AG09309 (cell line): ENCODE measurements around the gene OR2G6.
"Not testable (repeated sequence)": the region's sequence is repeated elsewhere in the genome, so short reads cannot be mapped to it uniquely, and the experiment has no call there.

Experiments used
- DNase-seq: peaks from one replicate; pipeline ENCODE4 v3.0.0-alpha.2; 2010; ENCODE audit warnings: low read depth
- H3K4me3 ChIP-seq: 2 replicates; pipeline ENCODE4 v1.5.1; 2011; ENCODE audit warnings: mild to moderate bottlenecking, low read depth, low read length, moderate library complexity; ENCODE audit not compliant: control insufficient read depth
- CTCF ChIP-seq: IDR thresholded peaks from 2 replicates; pipeline ENCODE4 v1.5.1; 2011; ENCODE audit warnings: mild to moderate bottlenecking, low read depth, low read length, inconsistent platforms; ENCODE audit not compliant: insufficient read depth, control insufficient read depth; ENCODE audit errors: missing control alignments

Gene OR2G6

GRCh38 chr1:248507773-248508172 lies at the start of gene OR2G6:
TSS of gene OR2G6 (plus strand) at chr1:248508073. CDS start at chr1:248521647, 13,574 bp downstream.
- not testable (repeated sequence) for DNase-seq, H3K4me3 ChIP-seq

GRCh38 chr1:248459117-248459516 lies 48.8 kb upstream of the OR2G6 start:
- DNase-seq, H3K4me3 ChIP-seq: not testable (repeated sequence)

DNA sequence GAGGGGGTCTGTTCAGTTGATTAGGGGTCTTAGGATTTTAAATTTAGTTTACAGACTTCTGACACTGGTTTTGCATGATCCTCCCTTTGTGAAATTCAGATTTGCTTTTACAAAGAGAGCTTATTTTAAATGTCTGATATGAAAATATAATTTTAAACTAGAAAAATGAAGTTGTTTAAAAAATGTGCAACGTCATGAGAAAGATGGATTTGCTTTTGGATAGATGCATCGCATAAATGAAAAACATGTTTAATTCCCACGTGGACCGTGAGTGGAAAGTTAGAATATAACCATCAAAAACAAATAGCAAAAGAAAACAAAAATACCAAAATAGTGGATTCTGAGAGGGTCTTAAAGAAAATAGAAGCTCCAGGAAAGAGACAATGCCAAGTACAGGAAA lies 36.7 kb upstream of the OR2G6 start:
- no peak overlapping the region for H3K4me3 ChIP-seq
- no peak for TF ChIP-seq CTCF
- no peak for DNase-seq

GRCh38 chr1:248472111-248472510 lies 35.8 kb upstream of the OR2G6 start:
- DNase-seq, H3K4me3 ChIP-seq: not testable (repeated sequence)

GRCh38 chr1:248473051-248473450 lies 34.8 kb upstream of the OR2G6 start, which contains the start of gene OR2T3:
TSS of gene OR2T3 (plus strand) at chr1:248473351. CDS start at chr1:248473351, 0 bp downstream.
- not testable (repeated sequence) for H3K4me3 ChIP-seq, DNase-seq

GRCh38 chr1:248475660-248476059 lies 32.2 kb upstream of the OR2G6 start:
- not testable (repeated sequence) for DNase-seq, H3K4me3 ChIP-seq

GRCh38 chr1:248481686-248482579 lies 25.9 kb upstream of the OR2G6 start:
- not testable (repeated sequence) for H3K4me3 ChIP-seq, DNase-seq

DNA sequence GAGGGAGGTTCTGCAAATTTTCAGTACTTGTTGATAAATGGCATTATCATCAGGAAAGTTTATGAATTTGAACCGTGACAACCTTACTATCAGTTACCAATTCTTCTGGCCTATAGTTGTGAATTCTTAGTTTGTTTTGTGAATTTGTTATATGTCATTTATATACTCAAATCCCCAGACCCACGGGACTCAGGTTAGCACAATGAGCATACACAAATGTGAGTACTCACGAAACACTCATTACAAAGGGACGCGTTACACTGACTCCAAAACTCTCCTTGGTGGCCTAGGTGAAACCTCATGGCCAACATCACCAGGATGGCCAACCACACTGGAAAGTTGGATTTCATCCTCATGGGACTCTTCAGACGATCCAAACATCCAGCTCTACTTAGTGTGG lies 19.6 kb upstream of the OR2G6 start, which contains the start of gene OR2T5:
OR2T5 (plus strand) TSS at position 301 of the 400 bp plus-strand sequence; CDS start at position 301, 0 bp downstream.
- not testable (repeated sequence) for H3K4me3 ChIP-seq, DNase-seq

GRCh38 chr1:248496661-248497060 lies 11.2 kb upstream of the OR2G6 start:
- not testable (repeated sequence) for DNase-seq, H3K4me3 ChIP-seq

DNA sequence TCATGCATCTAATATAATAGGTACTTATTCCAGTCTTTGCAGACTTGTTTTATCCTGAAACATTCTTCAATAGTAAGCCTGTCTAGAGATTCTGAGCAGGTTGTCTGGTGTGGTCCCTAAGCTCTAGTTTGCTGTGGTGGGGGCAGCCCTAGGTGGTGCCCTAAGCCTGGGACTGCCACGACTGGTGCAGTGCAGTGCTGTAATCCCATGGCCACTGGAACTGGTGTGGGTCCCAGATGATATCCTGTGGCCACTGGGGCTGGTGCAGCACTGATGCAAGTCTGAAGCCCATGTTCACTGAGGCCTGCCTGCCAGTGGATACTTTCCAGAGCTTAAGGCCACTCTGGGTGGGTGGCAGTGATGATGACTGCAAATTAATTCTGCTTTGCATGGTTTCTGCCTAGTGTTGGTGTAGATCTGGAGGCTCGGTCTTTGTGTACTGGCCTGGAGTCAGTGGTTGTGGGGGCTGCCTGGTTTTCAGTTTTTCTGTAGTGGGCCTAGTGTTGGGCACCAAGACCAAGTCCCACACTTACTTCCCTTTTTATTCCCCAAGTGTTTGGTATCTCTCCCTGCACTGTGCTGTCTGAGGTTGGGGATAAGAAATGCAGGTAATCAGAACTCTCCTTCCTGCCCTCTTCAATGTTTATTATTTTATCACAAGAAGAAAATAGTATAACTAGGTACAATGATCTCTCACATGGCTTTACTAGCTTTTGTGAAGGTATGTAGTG lies 7.4 kb upstream of the OR2G6 start:
- H3K4me3 ChIP-seq, DNase-seq: not testable (repeated sequence)

DNA sequence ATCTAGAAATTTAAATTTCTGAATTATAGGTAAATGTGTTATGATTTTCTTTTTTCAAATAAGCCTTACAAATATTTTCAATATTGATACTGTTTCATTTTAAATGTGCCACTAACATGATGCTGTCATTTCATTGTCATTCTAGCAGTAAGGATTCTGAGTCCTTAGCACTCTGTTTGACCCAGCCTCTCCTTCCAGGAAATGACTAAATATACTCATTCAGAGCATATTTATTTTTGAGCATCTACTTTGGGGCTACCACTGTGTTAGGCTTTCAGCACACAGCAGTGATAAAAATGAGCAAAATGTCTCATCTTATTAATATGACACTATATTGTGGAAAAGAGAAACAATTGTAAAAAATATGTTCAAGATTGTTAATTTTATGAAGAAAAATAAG lies 2.3 kb downstream of the OR2G6 start:
- H3K4me3 ChIP-seq, DNase-seq: not testable (repeated sequence)

DNA sequence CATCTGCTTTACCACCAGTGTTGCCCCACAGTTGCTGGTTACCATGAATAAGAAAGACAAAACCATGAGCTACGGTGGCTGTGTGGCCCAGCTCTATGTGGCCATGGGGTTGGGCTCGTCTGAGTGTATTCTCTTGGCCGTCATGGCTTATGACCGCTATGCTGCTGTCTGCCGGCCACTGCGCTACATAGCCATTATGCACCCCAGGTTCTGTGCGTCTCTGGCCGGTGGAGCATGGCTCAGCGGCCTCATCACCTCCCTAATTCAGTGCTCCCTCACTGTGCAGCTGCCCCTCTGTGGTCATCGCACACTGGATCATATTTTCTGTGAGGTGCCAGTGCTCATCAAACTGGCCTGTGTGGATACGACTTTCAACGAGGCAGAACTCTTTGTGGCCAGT lies 14.0 kb downstream of the OR2G6 start:
- DNase-seq: no peak
- no peak for TF ChIP-seq CTCF

DNA sequence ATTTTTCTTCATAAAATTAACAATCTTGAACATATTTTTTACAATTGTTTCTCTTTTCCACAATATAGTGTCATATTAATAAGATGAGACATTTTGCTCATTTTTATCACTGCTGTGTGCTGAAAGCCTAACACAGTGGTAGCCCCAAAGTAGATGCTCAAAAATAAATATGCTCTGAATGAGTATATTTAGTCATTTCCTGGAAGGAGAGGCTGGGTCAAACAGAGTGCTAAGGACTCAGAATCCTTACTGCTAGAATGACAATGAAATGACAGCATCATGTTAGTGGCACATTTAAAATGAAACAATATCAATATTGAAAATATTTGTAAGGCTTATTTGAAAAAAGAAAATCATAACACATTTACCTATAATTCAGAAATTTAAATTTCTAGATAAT lies 29.6 kb downstream of the OR2G6 start:
- not testable (repeated sequence) for H3K4me3 ChIP-seq, DNase-seq

More for the DNA sequence above, 14.0 kb downstream of the OR2G6 start:
- no peak overlapping the region for H3K4me3 ChIP-seq

DNA sequence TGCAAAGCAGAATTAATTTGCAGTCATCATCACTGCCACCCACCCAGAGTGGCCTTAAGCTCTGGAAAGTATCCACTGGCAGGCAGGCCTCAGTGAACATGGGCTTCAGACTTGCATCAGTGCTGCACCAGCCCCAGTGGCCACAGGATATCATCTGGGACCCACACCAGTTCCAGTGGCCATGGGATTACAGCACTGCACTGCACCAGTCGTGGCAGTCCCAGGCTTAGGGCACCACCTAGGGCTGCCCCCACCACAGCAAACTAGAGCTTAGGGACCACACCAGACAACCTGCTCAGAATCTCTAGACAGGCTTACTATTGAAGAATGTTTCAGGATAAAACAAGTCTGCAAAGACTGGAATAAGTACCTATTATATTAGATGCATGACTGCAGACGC lies 39.5 kb downstream of the OR2G6 start:
- DNase-seq, H3K4me3 ChIP-seq: not testable (repeated sequence)

GRCh38 chr1:248551027-248551426 lies 43.2 kb downstream of the OR2G6 start:
- H3K4me3 ChIP-seq, DNase-seq: not testable (repeated sequence)

DNA sequence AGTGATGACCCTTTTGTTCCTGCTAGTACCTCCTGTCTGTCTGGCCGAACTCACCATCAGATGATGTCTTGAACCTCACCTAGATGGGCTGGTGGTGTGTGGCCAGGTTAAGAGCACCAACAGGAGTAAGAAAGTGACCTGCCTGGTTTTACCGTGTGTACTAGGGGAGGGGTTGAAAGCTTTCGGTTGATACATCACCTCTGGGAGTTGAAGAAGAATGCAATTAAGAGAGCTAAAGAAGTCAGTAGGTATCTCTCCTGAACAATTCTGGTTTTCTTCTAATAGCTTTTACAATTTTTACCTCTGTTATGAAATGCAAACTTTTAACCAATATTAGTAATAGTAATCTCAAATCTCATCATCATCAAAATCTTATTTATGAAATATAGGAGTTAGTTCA lies 54.8 kb downstream of the OR2G6 start, which contains the start of gene OR2T29:
OR2T29 (minus strand) TSS at position 101 of the 400 bp plus-strand sequence. CDS start 3,281 bp downstream, outside the sequence.
- not testable (repeated sequence) for DNase-seq, H3K4me3 ChIP-seq
